COLO829 (cell line): ENCODE results near the gene IL31.
A peak's percentile ranks its signal among the peaks of the same experiment; 100 is the strongest.

Source experiments
- DNase-seq: peaks from one replicate; pipeline ENCODE4 v3.0.0; 2012; ENCODE audit warnings: low spot score

Gene IL31

DNA sequence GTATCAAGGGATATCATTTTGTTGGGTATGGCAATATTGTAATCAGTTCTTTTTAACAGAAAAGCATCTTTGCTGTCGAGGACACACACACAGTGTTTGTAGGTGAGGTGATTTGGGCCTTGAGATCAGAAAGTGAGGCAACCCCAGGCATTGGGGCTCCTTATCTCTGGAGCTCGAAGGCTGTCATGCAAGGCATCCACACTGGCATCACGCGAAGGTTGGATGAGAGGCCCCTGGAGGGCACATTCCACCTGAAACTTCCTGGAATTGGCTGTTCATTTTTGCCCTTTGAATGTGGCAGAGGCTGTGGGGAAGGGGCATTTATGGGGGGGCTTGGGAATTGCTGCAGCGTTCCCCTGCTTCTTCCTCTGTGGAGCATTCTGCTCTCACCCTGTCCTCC, 45.5 kb downstream of the IL31 start:
- DNase-seq, result no peak

DNA sequence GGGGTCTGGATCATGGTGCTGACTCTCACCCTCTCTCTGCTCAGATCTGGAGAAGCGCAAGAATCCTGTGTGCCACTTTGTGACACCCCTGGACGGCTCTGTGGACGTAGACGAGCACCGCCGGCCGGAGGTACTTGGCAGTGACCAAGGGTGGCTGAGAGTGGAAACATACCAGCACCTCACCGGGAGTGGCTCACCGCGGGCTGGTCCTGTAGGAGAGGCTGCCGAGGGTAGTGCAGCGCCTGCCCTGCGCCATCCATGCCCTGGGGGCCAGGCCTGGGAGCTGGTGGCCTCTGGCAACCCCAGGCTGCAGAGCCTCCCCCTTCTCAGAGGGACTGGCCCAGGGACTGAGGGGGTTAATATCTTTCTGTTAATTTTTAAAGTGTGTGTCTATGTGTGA, 46.2 kb downstream of the IL31 start:
- no peak for DNase-seq

GRCh38 chr12:122126713-122127597, 47.1 kb downstream of the IL31 start:
- peak; percentile 16 for DNase-seq

- DNase-seq, result no peak
These were observed 47.7 kb downstream of the IL31 start for GRCh38 chr12:122126342-122126635.

- no peak for DNase-seq
These were observed 48.3 kb downstream of the IL31 start for GRCh38 chr12:122125452-122126341.

GRCh38 chr12:122124370-122124769, 49.7 kb downstream of the IL31 start:
- no peak for DNase-seq

GRCh38 chr12:122123761-122124145, 50.3 kb downstream of the IL31 start:
- DNase-seq, result no peak

DNA sequence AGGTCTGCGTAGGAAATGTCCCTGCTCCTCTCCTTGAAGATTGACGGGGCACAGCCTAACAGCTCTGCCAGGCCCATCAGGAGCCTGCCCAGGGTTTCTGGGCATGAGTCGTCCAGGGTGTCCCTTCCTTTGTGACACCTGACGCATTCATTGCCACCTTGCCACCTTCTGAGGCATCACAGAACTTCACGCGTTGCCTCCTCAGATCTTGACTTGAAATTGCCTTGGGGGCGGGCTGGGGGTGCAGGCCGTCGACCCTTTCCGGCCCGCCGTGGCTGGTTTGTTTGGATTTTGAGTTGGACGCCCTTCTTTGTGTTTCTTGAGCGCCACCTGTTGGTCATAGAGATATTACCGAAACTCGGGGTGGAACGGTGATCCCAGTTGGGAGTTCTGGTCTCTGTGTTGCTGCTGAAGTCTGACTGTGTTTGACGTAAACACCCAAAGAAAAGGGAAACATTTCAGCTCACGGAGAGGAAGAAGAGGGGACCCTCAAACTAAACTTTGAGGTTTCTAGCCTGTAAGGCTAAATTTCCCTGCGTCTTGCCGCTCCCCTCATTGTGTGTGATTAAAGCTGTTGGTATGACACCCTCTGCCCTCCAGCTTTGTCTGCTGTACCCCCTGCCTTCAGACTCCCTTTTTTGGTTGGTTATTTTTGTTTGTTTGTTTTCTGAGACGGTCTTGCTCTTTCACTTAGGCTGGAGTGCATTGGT, 50.8 kb downstream of the IL31 start:
- DNase-seq, result peak; percentile 69
